NCI-H1092 (cell line): Measurements from ENCODE around the gene DCTN4.
"Not testable (repeated sequence)": the region's sequence is repeated elsewhere in the genome, so short reads cannot be mapped to it uniquely, and the experiment has no call there.

Experiments used
- DNase-seq: peaks from one replicate; lab custom pipeline; 2025; lab: John Stamatoyannopoulos, UW

DCTN4 gene

DNA sequence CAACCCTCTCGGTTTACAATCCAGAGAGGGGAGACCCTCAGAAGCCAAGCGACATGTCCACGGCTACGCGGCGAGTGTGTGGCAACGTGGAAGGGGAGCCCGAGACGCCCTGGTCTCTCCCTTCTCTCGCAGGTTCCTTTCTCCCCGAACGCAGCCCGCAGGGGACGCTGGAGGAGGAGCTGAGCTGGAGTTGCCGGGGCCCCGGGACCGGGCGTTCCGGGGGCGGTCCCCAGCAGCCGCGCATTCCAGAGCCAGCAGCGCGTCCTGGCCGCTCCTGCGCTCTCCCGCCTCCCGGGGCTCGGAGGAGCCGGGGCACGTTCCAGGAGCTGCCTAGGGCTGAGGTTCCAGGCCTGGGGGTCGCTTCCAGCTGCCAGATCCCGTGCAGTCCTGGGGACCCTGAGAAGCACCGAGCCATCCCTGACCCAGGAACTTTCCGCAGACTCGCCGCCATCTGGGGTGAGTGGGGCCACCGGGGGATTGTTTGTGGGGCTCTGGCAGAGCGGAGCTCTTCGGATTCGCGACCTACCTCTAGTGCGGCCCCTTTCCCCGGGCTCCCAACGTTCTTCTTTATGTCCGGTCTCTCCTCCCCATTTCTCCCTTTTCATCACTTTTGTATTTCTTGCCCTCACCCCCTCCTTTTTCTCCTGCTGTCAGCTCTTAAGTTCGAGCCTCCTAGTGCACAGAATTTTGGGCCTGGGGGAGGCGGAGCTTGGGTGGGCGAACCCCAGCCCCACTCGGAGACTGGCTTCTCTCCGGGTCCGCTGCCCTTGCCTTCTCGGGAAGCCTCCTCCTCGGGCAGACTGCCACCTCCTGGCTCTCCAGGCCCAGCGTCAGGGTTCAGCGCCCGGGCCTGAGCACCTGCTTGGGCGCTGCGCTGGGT lies 19.9 kb upstream of the DCTN4 start, which contains the start of gene SMIM3:
Gene SMIM3 (plus strand): TSS at position 241 of the 880 bp plus-strand sequence. CDS start 16,684 bp downstream, outside the sequence.
- no peak for DNase-seq

DNA sequence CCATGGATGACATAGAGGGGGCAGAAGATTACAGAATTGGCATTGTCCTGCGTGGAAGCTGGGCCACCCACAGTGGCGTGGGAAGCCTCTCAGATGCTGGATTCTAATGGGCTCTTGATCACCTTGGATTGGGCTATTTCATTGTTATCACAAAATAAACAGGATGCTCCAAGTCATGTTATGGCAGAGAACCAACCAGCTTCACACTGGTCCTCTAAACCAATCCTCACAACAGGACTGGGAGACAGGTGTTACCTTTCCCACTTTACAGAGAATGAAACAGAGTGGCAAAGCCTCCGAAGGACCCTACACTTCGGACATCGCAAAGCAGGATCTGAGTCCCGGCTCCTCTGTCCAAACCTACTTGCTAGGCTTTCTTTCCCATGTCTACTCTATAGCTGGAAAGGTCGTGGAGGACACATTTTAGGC lies 19.3 kb upstream of the DCTN4 start:
- no peak for DNase-seq

DNA sequence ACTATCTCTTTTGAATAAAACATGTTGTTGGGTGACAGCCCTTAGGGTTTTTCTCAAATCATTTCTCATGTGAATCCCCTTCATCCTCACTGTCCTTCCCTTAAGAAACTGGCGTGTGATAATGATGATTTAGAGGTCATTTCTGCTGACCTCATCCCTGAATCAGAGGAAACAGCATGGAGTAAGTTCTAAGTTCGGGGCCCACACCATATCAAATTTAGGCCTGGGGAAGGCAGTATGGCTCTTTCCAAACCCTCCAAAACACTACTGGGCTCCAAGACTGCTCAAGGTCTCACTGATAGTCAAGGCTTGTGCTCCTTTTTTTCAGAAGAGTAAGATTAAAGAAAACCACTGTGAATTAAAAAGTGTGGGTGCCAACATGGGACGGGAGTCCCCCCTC lies 18.9 kb upstream of the DCTN4 start:
- DNase-seq, result no peak

DNA sequence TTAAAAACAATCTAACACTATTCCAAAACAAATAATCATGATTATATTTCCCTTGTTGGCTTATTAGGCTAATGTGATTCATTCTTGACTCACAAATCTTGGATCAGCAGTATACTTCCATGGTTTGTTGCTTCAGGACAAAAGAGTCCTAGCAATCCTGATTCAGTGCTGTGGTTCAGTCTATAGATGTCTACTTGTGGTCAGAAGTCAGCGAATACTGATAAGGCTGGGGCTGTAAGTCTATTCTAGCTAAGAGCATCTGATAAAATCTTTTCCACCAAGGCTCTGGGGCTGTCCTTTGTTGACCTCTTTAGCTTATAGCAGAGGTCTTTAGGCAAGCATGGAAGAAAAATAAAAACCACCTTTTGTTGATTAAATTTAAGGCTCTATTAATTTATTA lies 15.3 kb upstream of the DCTN4 start:
- DNase-seq, result no peak

DNA sequence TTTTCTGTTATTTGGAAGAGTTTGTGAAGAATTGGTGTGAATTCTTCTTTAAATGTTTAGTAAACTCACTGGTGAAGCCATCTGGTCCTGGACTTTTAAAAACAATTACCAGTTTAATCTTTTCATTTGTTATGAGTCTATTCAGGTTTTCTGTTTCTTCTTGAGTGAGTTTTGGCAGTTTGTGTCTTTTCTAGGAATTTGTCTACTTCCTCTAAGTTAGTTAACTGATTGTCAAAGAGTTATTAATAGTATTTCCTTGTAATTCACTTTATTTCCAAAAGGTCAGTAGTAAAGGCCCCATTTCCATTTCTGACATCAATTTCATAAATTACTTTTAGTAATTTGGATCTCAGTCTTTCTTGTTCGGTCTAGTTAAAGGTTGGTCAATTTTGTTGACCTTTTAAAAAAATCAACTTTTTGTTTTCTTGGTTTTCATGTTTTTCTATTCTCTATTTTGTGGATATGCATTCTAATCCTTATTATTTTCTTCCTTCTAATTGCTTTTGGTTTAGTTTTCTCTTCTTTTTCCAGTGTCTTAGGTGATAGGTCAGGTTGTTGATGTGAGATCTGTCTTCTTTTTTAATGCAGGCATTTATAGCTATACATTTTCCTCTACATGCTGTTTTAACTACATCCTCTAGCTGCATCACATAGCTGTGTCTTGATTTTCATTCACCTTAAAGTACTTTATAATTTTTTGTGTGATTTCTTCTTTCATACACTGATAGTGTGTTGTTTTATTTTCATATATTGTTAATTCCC lies 12.4 kb upstream of the DCTN4 start:
- no peak for DNase-seq

DNA sequence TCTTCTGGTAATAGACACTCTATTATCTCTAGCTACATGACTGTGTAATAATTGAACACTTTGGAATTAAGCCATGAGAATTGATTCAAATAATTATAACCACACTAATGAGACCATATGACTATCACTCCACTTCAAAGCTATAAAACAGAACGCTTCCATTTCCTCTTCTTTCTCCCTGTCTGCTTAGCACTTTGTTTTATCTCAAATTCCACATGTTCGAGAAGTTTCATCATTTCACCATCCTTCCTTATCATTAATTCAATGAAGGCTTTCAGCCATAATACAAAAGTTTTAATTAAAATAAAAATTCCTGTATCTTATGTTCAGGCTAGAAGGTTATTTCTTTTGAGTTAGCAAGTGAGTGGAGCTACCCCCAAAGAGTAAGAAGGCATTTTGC lies 7.4 kb upstream of the DCTN4 start:
- no peak for DNase-seq

DNA sequence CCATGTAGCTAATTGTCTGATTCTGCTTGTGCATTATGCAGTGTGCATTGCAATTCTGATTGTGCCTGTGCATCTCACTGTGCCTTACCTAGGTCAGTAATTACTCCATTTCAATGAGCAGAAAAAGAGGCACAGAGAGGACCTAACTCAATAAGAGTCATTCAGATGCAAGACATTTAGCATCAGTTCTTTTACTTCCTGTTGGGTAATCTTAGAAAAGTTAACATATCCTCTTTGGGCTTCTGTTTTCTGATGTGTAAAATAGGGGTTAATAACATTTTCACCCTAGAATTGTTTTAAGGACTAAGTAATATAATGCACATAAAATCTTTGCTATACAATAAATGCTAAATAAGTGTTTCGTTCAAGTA lies 7.0 kb upstream of the DCTN4 start:
- DNase-seq, result no peak

DNA sequence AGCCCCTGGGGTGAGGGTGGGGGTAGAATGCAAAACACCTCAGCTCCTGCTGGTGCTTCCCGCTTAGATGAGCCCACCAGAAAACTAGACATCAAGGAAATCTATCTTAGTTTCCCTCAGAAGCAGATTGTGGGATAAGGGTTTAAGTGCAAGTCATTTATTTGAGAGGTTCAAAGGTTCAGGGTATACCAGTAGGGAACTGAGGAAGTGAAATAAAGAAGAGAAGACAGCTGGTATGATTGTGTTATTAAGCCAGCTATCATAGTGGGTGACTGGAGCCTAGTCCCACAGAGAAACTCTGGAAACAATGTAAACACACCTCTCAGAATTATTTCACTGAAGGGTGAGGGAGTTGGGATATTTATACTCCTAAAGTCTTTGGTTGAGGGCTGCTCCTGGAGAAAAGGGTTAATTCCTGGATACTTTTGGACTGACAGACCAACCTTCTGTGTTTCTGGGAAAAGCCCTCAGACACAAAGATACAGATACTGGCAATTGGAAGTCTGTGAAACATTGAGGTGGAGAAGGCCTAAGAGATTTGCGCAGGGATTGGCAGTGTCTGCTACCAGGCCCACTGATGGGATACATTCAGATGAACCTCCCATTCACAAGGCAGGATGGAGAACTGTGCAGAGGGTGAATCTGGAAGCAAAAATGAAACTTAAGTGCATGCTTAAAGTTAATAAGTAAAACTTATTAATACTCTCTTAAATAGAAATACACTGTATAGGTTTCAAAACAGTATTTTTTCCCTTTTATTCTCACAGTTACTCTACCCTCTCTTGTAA lies 6.4 kb upstream of the DCTN4 start:
- DNase-seq, result no peak

DNA sequence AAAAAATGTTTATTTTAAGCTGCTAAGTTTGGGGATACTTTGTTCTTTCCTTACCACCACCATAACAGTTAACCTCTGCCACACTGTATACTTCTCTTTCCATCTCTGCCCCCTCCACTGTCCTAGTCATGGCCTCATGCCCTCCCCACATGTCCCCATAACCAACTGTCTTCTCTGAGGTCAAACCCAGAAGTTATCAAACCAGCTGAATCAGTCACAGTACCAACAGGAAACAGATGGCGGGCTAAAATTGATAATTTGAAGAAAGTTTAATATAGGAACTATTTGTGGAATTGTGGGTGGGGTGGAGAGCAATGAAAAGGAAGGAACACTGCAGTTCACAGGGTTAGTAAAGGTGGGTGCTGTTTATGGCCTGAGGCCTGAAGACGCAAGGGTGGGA lies 5.7 kb upstream of the DCTN4 start:
- no peak for DNase-seq

DNA sequence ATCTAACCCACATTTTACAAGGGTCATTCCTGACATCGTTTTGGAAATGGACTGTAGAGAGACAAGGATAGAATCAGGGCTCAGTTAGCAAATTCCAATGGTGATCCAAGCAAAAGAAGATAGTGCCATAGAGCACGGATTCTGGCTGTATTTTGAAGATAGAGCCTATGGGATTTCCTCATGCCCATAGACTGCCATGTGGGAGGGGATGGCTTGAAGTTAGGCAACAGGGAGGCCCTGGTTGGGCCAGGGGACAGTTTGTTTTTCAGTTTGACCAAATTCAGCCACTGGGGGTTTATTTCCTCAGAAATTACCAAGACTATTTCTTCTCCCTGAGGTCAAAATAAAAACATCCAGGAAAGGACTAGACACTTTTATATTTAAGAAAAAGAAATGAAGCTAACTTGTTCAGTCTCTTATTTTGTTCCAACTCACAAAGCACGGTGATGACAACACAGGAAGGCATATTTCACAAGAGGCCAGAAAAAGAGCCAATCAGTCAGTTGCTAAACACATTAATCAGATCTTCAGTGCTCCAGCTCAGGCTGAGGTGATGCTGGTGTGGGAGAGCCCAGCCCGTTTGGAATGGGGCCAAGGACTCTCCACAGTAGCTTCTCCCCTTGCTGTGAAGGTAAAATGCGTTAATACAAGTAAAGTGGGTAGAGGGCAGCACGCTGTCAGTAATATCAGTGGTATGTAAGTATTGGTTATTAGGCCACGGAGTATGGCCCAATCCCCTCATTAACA lies 4.4 kb upstream of the DCTN4 start:
- no peak for DNase-seq

DNA sequence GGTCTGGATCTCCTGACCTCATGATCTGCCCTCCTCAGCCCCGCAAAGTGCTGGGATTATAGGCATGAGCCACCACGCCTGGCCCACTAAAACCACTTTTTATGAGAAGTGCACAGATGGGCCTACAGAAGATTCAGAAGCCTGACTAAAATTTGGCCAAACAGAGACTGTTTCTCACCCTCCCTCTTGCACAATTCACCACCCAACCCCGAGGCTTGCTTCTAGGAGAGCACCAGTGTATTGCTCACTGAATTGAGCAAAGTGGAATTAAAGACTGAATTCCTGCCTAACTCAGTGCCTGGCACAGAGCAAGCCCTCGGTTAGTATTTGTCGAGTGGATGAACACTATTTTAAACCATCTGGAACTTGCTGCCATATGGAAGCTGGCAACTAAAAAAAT lies 3.4 kb upstream of the DCTN4 start:
- DNase-seq, result no peak

DNA sequence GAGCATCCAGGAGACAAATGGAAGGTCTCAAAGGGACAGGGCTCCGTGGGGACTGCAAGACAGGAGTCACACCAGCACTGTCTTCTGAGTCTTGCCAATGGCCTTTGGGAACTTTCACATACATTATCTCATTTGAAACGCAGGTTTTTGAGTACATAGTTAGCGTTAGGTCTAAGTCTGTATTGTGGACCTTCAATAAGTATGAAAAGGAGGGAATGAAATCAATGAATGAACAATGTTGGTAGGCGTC lies 442 bp upstream of the DCTN4 start:
- DNase-seq, result no peak

DNA sequence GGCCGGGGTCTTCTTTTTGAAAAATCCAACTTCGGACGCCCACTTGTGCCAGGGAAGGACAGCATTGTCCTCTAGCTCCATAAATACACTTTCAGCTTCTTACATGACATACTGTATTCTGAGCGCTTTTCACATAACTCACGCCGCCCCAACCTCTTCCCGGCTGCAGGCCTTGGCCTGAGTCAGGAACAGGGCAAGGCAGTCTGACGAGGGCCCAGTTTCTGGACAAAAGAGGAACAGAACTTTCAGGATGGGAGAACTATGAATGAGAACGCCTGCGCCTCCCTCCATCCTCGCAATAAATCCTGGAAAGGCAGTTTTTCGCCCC lies 650 bp downstream of the DCTN4 start:
- DNase-seq, result no peak

DNA sequence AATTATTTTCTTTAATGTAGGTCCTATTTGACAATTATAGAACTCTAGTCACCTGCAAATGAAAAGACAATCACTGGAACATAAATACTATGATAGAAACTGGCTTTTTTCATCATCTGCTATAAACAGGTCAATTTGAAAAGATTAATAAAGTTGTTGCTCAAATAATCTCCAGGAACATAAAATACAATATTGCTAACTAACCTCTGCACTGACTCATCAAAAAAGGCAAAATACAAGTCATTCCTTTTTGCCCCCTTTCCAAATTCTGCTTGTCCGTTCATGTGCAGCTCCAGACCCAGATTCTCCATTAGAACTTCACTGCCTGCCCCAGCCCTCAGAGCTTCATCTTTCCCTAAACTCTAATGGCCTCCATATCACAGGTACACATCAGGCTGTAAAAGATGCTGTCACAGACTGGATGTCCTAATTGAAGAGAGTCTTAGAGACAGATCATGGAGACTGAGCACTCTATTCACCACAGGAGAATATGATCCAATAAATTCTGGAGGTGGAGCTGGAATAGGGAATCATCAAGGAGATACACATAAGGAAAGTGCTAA lies 1.6 kb downstream of the DCTN4 start:
- DNase-seq, result no peak

DNA sequence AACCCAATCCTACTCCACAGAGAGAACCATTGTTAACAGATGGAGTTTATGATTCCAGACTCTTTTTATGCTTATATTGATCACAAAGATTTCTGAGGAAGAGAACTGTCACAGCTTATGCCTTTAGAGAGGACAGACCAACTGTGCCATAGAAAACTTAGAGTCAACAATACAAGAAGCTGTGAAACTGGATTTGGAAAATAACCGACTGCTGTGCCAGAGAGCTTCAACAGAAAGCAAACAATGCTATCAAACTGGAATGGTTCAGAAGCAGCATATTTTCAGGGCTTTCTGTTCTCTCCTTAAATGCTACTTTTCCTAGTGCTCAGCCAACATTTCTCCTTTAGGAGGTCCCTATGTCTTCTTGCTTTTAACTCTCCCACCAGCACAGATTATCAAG lies 5.0 kb downstream of the DCTN4 start:
- DNase-seq, result no peak

DNA sequence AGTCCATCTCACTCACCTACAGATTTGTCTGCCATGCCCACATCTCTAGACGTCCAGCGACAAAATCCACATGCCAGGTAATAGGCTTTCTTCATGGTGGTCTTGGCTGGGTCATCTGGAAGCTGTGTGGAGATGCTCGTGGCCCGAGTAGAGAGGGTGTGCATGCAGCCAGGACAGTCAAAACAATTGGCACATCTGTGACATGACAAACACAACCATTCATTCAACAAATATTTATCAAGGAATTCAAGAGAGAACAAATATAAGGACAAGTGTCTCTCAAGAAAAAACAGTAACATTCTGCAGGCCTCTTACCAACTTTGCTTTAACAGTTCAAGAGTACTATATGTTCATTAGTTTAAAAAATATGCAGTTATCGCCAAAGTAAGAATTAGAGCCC lies 5.4 kb downstream of the DCTN4 start:
- no peak for DNase-seq

DNA sequence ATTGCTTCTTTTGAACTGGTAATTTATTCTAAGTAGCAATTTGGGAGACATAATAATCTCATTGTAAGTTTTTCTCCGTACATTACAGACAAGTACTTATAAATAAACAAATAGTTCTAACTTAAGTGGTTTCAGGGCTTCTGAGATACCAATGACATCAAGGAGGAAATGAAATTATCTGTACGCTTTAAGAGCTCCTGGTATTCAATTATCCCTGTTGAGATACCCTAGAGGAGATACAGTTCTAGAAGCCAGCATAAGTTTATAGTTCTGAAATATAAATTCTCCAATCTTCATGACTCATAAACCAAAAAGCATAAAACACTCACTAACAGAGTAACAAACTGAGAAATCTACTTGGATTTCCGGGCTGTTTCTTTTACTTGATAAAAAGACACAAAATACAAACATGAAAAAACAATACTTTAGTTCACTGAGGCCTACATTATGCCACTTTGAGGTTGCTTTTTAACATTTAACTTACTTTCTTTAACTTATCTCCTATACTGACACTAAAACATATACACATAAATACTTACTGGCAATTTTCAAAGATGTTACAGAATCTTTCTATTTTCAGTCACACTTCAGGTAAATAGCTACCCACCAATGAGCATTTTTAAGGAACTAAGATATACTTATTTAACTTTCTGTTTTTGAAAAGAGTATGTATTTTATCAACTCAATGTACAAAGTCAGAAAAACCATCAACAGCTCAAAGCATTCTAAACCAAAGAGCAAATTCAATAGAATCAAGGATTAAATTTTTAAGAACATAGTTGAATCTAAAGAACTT lies 7.5 kb downstream of the DCTN4 start:
- no peak for DNase-seq

DNA sequence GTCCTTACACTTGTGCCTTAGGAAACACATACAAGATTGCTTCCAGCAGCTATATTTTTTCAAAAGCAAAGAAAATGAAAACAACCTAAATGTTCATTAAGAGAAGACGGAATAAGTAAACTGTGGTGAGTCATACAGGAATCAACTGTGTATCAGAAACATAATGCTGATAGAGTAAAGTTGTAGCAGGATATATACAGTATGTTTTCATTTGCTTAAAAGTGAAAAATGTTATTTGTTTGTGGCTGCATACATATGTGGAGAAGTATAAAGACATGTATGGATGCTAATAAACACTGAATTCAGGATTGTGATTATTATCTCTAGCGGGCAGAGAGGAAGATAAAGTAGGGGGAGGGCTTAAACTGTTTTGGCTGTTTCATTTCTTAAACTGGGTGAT lies 8.3 kb downstream of the DCTN4 start:
- DNase-seq, result no peak

DNA sequence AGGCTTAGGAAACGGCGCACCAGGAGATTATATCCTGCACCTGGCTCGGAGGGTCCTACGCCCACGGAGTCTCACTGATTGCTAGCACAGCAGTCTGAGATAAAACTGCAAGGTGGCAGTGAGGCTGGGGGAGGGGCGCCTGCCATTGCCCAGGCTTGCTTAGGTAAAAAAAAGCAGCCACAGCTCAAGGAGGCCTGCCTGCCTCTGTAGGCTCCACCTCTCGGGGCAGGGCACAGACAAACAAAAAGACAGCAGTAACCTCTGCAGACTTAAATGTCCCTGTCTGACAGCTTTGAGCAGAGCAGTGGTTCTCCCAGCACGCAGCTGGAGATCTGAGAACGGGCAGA lies 15.7 kb downstream of the DCTN4 start:
- DNase-seq, result not testable (repeated sequence)

DNA sequence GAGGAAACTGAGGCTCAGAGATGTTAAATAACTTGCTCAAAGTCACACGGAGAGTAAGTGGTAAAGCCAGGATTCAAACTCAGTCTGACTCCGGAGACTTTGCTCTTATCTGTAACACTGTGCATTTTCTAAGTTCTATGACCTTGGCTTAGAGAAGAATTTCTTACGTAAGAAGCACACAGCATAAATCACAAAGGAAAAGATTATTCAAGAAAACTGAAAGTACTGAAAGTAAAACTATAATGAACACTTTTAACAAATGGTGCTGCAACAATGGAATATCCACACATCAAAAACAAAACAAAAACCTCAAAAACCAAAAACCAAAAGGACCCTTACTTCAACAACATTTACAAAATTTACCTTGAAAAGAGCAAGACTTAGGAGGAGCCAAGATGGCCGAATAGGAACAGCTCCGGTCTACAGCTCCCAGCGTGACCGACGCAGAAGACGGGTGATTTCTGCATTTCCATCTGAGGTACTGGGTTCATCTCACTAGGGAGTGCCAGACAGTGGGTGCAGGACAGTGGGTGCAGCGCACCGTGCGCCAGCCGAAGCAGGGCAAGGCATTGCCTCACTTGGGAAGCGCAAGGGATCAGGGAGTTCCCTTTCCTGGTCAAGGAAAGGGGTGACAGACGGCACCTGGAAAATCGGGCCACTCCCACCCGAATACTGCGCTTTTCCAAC lies 16.2 kb downstream of the DCTN4 start:
- DNase-seq, result not testable (repeated sequence)

DNA sequence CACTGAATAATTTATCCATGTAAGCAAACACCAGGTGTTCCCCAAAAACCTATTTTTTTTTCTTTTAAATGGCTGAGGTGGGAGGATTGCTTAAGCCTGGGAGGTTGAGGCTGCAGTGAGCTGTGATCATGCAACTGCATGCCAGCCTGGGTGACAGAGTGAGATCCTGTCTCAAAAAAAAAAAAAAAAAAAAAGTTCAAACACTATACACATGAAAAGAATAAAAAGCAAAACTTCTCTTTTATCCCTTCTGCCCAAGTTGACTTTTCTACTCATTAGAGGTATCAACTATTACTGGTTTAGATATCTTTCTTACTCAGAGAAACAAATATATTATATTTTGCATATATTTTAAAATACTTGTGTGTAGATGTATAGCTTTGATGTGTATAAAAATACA lies 17.8 kb downstream of the DCTN4 start:
- no peak for DNase-seq
